Dedifferentiated amniotic fluid mesenchymal stem cell (primary cell): Measurements from ENCODE around the gene MCF2L.
A peak's percentile ranks its signal among the peaks of the same experiment; 100 is the strongest.

Experiments
- DNase-seq: peaks from one replicate; pipeline ENCODE4 v3.0.0-alpha.2; 2016; ENCODE audit errors: extremely low spot score

Gene MCF2L

GRCh38 chr13:112951674-112952371, 17.2 kb upstream of the MCF2L start:
- no peak for DNase-seq

- DNase-seq, result no peak
These were observed 16.1 kb upstream of the MCF2L start for GRCh38 chr13:112952759-112953551.

GRCh38 chr13:112953591-112954487, 15.2 kb upstream of the MCF2L start:
- DNase-seq, result no peak

GRCh38 chr13:112954488-112955270, 14.3 kb upstream of the MCF2L start:
- DNase-seq, result no peak

GRCh38 chr13:112955271-112955937, 13.6 kb upstream of the MCF2L start:
- no peak for DNase-seq

GRCh38 chr13:112955956-112956355, 13.1 kb upstream of the MCF2L start:
- no peak for DNase-seq

GRCh38 chr13:112956571-112957294, 12.3 kb upstream of the MCF2L start:
- DNase-seq, result peak; percentile 50

GRCh38 chr13:112957295-112957677, 11.7 kb upstream of the MCF2L start:
- DNase-seq, result no peak

GRCh38 chr13:112958127-112958989, 10.7 kb upstream of the MCF2L start:
- no peak for DNase-seq

GRCh38 chr13:112959206-112959605, 9.8 kb upstream of the MCF2L start:
- no peak for DNase-seq

- no peak for DNase-seq
These were observed 9.1 kb upstream of the MCF2L start for GRCh38 chr13:112959701-112960542.

- DNase-seq, result no peak
These were observed 8.3 kb upstream of the MCF2L start for GRCh38 chr13:112960706-112961105.

GRCh38 chr13:112961457-112962369, 7.3 kb upstream of the MCF2L start:
- no peak for DNase-seq

- DNase-seq, result no peak
These were observed 6.6 kb upstream of the MCF2L start for GRCh38 chr13:112962396-112962795.

- no peak for DNase-seq
These were observed 5.9 kb upstream of the MCF2L start for GRCh38 chr13:112962911-112963625.

GRCh38 chr13:112963641-112964040, 5.4 kb upstream of the MCF2L start:
- DNase-seq, result no peak
